Left lobe of liver (tissue), 2 donors: Measurements from ENCODE around the gene PLAC1. TPM values are rescaled to one million over a fixed set of nuclear protein-coding genes. Genes with fewer than 3 reads are reported as not detected.

Source experiments
- ATAC-seq: fragments of 200-7000 bp; cut with Tn5 transposase; one replicate; pipeline ENCODE4 v1.9.1; 2020; ENCODE audit warnings: mild to moderate bottlenecking, moderate library complexity
- DNase-seq: peaks from one replicate; pipeline ENCODE4 v3.0.0-alpha.2; 2020; ENCODE audit warnings: low spot score
- total RNA-seq: library from RNA; stranded (reverse); gene quantifications from one replicate; pipeline ENCODE4 v1.2.1, GENCODE V29; 2021
- donor health status: DM: no; HTN: no; CAD: no; lungs with moderate emphysema.
- donor health status: DM: no; HTN: yes; CAD: no.

Gene PLAC1
- total RNA-seq, 1 donor from 2014 or later: not detected

DNA sequence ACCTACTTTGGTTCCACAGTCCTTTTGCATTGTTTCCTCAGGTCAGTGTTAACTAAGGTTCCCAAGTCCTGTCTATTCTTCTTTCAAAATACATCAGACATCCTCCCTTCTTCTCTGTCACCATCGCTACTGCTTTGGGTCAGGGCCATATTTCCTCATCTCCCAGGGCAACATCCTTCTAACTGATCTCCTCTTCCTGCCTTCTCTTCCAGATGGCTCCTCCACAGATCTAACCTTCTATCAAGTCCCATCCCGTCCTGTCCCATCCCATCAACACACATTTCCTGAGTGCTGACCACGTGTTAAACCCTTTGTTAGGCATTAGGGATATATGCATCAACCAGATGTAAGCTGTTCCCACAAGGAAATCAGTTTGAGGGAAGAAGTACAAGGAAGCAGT, 25.9 kb downstream of the PLAC1 start:
- ATAC-seq (no peak), DNase-seq (no peak)

DNA sequence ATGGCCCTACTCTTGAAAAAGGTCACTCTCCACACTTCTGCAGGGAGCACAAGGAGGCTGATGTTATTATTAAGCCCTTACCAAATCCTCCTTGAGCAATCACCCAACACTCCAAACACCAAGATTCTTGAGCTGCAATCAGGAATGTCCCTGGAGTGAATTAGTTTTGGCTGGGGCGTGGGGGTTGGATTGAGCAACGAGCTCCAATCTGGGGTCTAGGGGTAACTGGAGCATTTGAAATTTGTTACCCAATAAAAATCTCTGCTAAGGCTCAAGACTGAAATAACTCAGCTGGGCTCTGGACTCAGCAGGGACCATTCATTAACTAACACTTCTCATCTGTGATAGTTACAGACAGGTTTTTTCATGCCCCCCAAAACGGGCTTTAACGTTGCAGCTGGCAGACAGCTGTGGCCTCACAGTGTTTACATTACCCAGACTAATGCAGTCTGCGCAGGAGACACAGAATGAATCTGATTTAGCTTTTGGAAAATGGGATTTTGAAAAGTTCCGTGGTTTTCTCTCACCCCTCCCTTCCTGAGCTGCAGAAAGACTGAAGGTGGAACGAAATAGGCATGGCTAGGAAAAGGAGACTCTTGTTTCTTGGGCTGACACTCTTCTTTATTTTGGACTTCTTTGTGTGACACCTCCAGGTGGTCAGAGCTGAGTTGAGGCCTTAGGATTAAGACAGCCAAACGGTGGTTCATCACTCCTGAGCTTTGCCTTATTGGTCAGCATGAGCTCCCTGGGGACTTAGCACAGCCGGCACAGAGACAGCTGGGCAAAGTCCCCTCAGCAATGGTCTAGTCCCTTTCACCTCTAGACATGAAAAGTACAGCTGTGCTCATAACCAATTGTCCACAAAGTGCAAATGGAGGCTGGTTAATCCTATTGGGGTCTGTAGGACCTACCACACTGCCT, 26.6 kb downstream of the PLAC1 start:
- DNase-seq (no peak), ATAC-seq (no peak)

DNA sequence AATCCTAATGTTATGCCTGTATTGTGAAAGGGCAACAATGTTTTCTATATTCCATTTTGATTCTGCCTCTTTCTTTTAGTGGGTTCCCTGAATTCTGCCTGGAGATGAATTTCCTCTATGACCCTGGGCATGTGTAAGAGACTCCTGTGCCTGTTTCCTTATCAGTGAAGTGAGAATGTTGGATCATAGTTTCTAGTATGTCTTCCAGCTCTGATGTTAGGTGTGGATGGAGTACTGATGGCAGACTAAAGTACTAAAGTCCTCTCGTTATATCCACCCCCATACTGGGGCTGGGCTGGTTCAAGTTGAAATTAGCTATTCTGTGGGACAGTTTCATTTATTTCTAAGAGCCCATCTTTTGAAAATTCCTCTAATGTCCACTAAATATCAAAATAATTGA, 29.6 kb downstream of the PLAC1 start:
- ATAC-seq (no peak), DNase-seq (no peak)

DNA sequence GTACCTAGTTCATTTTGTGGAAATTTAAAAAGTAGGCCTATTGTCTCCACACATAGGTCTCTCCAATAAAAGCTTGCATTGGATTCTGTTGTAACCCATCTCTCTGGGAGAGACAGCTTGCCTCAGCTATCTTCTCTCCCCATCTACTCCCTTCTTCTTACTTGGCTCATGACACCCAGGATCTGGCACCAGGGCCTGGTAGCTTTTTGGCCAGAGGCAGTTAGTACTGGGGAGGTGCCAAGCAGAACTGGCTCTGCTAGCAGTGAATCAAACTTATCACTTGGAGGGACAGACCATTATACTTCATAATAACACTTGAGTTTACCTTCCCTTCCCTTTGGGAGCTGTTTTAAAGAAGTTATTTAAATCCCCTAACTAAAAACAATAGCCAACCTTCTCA, 31.8 kb downstream of the PLAC1 start:
- no peak for DNase-seq
- no peak for ATAC-seq

DNA sequence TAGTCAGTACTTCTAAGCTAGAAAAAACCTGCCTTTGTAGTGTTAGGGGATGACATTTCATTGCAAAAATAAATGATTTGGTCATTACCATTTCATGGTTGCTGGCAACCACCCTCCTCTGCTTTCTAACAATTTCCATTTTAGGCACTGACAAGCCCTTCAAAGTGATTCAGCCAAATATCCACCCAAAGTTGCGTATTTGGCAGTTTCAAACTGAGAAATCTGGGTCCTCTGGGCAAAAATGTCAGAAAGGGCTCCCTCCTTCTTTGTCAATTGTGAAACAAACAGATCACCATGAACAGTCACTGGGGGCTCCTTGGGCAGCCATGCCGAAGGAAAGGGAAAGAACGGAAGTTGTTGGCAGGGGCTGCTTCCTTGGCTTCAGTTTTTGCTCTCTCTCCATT, 33.0 kb downstream of the PLAC1 start:
- ATAC-seq: no peak
- DNase-seq: no peak

DNA sequence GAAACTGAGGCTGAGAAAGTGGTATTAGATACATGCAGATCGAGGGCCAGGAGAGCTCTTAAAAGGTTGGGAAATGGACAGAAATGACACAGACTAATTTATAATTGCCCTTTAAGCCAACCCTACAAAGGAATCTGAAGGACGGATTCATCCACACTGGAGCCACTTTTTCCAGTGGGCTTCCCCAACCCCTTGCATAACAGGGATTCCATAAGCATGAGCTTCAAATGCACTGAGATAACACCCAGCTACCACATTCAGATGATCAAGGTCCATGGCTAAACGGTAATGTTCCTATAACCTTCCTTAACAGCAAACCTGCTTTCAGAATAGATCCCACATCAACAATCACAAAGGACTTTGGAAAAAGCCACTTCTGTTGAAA, 34.2 kb downstream of the PLAC1 start:
- ATAC-seq: no peak
- no peak for DNase-seq

DNA sequence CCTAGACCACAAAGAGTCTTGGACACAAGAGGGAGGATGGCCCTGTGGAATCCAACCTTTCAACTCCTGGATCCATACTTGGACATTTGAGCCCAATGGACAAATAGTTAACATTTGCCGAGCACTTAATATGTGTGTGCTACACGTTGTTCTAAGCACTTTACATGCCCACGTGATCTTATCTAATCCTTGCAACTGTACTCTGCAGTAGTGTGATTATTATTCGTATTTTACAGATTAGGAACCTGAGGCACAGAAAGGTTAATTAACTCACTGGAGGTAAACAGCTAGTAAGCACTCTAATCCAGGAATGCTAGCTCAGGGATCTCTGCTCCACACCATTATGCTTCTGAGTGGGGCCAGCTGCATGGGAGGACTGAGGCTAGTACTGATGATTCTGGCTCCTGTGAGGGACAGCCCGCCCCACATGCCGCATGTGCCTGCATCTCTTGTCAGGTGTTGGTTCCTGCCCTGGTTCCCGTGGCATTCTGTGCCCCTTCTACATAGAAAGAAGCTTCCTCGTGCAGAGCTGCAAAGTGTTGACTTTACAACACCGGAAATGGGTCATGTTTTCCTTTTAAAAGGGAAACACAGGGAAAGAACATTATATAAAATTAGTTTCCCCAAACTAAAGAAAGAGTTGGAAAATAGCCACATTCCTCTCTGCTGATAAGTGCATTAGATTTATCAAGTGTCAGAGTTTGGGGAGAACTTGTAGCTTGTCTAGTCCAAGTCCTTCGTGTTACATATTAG, 34.8 kb downstream of the PLAC1 start:
- ATAC-seq: no peak
- DNase-seq: no peak

DNA sequence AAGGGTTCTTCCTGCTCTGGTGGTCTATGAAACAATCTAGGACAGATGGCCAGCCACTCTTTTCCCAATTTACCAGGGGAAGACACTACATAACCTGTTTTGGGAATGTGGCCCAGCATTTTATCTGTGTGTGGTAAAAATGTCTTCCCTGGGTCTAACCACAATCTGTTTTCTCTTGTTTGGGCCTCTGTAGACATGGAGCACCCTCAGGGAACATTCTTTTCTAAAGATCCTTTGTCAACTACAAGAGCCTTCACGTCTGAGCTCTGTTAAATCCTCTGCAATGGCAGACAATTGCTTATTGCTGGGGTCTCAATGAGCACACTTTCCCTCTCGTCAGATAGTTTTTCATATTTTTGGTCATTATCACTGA, 35.5 kb downstream of the PLAC1 start:
- ATAC-seq (no peak), DNase-seq (no peak)

DNA sequence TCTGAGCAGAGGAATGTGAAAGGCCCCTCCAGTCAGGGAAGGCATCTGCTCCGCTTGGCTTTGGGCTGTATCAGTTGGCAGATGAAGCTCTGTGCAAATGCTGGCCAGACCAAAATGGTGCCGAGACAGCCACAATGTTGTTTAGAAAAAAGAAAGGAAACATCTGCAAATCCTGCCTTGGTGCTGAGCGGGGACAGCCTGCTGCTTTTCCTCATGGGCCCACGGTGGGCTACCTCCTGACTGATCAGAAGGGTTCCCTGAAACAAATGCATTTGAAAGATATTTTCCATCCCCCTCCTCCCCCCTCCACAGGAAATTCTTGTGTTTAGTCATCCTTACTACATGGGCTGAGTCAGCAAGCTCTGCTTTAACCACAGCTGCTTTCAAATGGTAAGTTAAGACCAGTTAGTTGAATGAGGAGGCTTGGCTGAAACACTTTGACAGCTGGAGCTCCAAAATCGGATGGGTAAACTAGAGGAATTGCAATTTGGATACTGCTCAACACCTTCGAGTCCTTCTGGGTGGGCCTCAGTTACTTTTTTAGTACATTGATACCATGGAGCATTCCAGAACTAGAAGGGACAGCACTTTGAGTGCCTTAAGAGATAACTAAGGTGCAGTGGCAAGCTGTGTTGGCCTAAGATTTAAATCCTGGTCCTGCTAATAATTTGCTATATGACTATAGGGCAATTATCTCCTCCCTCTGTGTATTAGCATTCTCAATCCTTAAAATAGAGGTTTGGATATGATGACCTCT, 36.0 kb downstream of the PLAC1 start:
- DNase-seq: no peak
- no peak for ATAC-seq

DNA sequence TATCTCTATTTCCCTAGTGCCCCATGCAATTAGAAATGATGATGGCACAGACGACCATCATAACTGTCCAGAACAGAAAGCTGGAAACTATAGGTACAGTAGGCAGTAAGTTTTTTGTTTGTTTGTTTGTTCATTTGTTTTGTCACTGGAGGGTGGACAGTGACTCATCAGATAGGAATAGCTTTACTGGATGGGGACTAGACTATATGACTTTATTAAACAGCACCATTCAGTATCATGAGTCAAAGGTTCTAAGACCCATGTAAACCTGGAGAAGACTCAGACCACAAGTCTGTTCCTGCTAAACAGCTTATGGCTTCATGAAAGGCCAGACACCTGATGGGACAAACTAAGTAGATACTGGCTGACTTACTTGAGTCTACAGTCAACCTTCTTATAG, 38.4 kb downstream of the PLAC1 start:
- DNase-seq (no peak), ATAC-seq (no peak)

DNA sequence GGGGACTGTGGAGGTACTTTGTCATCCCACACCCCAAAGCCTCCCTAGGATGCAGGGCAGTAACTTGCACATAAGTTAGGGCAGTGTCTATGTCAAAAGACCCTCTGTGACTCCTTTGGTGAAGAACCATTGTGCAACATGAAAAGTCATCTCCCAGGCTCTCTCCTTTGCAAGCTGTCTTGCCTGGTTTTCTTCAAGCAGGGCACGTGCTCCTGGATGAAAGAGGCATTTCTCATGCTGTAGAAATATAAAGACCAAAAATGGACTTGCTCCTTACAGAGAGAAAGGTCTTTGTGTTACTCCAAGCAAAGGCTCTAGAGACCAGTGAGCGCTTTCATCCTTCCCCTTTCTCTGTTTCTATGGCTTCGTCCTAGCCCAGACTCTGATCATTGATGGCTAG, 44.9 kb downstream of the PLAC1 start:
- ATAC-seq: no peak
- no peak for DNase-seq

DNA sequence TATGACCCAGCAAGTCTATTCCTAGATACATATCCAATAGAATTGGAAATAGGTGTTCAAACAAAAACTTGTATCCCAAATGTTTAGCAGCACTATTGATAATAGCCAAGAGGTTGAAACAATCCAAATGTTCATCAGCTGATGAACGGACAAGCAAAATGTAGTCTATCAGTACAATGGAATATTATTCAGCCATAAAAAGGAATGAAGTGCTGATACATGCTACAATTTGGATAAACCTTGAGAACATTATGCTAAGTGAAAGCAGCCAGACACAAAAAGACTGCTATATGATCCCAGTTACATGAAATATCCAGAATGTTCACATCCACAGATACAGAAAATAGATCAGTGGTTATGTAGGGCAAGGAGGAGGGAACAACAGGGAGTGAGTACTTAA, 50.1 kb downstream of the PLAC1 start:
- DNase-seq (no peak), ATAC-seq (no peak)

DNA sequence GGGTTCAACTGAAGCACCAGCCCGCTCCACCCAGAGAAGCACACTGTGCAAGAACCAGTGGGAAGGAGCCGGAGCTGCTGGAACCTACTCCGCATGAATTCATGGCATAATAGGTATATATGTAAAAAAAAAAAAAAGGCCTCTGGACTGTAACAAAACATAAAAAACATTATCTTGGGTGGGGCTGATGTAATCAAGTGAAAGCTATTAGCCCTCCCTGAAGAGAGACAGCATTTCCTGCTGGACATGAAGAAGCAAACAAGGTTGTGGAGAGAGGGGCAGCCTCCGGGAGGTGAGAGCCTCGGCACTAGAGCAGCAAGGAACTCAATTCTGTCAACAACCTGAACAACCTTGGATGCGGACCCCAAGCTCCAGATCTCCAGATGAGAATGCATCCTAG, 50.7 kb downstream of the PLAC1 start:
- ATAC-seq: no peak
- DNase-seq: no peak

DNA sequence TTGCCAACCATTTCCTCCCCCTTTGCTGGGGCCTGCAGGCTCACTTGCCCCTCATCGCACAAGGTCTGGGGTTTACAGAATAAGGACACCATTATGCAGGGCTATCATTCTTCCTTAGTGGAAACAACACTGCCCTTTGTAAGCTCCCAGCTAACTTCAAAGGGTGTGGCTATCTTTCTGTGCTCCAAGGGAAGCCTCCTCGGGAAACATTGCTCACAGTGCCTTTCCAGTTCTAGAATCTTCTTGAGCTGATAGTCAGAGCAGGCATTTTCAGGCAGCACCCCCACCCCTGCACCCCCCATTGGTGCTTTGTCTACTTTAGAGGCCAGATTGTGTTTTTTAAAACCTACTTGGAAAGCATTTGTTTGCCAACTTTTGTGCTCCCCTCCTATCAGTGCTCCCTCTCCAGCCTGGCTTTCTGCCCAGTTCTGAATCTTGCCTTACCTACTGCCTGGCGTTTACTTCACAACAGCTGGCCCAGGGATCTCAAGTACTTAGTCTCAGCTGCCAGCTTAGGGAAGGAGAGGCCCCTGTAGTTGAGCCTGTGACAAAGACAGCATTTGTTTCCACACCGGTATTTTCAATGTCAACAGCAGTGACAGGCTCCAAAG, 53.5 kb downstream of the PLAC1 start:
- DNase-seq: no peak
- no peak for ATAC-seq

DNA sequence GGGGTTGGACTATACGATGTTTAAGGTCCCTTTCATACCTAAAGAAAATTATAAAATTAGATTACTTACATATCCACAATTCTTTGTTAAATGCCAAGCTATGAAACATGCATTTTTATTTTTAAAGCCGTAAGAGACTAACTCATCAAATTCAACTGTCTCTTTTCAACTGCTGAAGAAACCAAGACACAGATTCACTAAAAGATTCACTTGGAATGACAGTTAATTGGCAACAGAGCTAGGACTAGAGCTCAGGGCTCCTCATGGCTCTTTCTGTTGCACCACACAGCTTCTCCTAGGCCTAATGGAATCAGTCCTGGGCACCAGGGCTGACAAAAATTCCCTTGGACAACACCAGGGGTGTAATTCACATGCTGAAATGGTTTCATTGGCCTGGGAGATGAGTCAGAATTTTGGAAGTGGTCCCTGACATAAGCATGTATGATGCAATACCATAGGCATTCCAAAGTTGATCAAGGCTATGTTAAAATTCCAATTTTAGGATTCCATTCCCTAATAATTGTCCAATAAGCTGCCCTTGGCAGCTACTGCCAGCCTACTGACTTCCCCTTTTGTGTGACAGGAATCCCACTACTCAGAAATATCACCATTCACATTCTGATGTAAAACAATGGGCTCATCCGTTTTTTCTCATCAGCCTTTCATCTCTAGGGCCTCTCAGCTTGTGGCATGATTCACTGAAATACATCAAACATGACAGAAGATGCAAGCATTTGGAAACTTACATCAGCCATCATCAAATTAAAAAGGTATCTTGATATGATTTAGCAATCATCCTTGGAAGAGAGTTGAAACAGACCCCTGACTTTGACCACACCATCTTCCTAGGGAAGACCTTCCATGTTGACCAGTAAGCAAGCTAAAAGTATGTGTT, 54.2 kb downstream of the PLAC1 start:
- ATAC-seq (no peak), DNase-seq (no peak)

DNA sequence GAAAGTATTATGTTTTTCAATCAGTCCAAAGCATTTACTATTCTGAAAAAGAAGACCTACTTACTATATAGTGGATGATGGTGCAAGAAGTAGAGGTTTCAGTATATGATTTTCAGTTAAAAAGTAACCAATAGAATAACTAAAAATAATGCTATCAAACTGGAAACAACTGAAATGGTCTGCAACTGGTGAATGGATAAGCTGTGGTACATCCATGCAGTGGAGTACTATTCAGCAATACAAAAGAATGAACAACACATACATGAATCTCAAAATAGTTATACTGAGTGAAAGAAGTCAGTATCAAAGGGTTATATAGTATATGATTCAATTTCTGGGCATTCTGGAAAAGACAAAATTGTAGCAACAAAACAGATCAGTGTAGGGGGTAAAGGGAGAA, 55.9 kb downstream of the PLAC1 start:
- DNase-seq: no peak
- ATAC-seq: no peak

DNA sequence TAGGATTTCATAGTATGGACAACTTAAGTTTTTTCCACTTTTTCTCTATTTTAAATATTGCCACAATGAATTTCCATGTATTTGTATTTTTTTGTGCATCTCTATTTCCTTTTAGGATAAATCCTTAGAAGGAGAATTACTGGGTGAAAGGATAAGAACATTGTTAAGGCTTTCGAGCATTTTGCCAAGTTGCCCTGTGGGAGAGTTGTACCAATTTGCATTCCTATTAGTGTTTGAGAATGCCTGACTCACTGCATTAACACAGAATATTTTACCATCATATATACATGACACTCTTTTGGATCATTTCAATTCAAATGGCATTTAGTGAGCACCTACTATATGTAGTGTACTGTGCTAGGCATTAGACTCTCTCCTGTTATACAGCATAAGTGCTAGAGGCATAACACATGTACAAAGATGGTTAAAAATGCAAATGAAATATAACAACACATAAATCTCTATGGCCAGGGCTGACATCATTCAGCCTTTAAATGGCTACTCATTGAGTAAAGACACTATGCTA, 57.0 kb downstream of the PLAC1 start:
- no peak for DNase-seq
- no peak for ATAC-seq

DNA sequence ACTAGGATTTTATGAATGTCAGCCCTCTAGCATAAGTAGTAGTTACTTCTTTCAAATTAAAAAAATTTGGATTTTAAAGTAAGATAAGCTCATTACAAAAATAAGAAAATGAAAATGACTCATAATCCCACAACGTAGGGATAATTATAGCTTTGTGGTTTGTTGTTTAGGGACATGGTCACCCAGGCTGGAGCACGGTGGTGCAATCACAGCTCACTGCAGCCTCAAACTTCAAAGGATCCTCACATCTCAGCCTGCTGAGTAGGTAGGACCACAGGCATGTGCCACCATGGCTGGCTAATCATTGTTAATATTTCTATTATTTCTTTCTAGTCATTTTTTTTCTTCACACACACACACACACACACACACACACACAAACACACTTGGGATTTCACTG, 57.6 kb downstream of the PLAC1 start:
- ATAC-seq: no peak
- DNase-seq: no peak

DNA sequence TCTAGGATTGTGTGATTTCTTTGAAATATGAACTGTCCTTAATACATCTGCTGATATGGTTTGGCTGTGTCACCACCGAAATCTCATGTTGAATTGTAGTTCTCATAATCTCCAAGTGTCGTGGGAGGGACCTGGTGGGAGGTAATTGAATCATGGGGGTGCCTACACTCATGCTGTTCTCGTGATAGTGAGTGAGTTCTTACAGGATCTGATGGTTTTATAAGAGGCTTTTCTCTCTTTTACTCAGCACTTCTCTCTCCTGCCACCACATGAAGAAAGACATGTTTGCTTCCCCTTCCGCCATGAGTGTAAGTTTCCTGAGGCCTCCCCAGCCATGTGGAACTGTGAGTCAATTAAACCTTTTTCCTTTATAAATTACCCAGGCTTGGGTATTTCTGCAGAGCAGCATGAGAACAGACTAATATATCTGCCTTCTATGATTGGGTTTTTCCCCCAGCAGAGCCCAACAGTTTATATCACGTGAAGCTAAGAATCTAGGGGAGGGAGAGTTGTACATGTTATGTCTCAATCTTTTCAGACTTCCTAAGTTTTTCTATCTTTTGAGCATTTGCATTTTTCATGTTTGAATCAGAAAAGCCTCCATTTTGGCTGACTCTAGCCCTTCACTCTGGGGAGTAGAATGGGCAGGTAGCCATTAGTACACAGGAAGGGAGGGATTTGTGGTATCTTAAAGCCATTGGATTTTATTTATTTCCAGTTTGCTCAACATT, 58.9 kb downstream of the PLAC1 start:
- DNase-seq (no peak), ATAC-seq (no peak)
